Measurements from ENCODE around the gene CETP. TPM values are rescaled to one million over a fixed set of nuclear protein-coding genes. Genes with fewer than 3 reads are reported as not detected.

The CETP gene
- total RNA-seq, 1 donor = not detected

- peak overlapping the region; percentile 1 for H3K4me3 ChIP-seq (ENCODE audit: low read depth, low read length)
- peak; percentile 47 for DNase-seq (ENCODE audit: low read depth)
- TF ChIP-seq CTCF (IDR thresholded peaks at IDR 0.05; ENCODE audit: insufficient read depth, low read depth, low read length) = no peak
Measured at GRCh38 chr16:56936491-56936890, 25.3 kb upstream of the CETP start.

GRCh38 chr16:56936950-56937349 is 24.8 kb upstream of the CETP start:
- no peak for DNase-seq (ENCODE audit: low read depth)
- H3K4me3 ChIP-seq (ENCODE audit: low read depth, low read length) = peak overlapping the region; percentile 24
- no peak for TF ChIP-seq CTCF (IDR thresholded peaks at IDR 0.05; ENCODE audit: insufficient read depth, low read depth, low read length)

- DNase-seq (ENCODE audit: low read depth) = no peak
- H3K4me3 ChIP-seq (ENCODE audit: low read depth, low read length) = no peak overlapping the region
- no peak for TF ChIP-seq CTCF (IDR thresholded peaks at IDR 0.05; ENCODE audit: insufficient read depth, low read depth, low read length)
Measured at GRCh38 chr16:56938664-56939513, 22.9 kb upstream of the CETP start.

GRCh38 chr16:56939801-56940200 is 21.9 kb upstream of the CETP start:
- no peak for TF ChIP-seq CTCF (IDR thresholded peaks at IDR 0.05; ENCODE audit: insufficient read depth, low read depth, low read length)
- DNase-seq (ENCODE audit: low read depth) = no peak
- no peak overlapping the region for H3K4me3 ChIP-seq (ENCODE audit: low read depth, low read length)

GRCh38 chr16:56941092-56941491 is 20.7 kb upstream of the CETP start:
- H3K4me3 ChIP-seq (ENCODE audit: low read depth, low read length) = no peak overlapping the region
- no peak for TF ChIP-seq CTCF (IDR thresholded peaks at IDR 0.05; ENCODE audit: insufficient read depth, low read depth, low read length)
- no peak for DNase-seq (ENCODE audit: low read depth)

- H3K4me3 ChIP-seq (ENCODE audit: low read depth, low read length) = no peak overlapping the region
- no peak for TF ChIP-seq CTCF (IDR thresholded peaks at IDR 0.05; ENCODE audit: insufficient read depth, low read depth, low read length)
- DNase-seq (ENCODE audit: low read depth) = no peak
Measured at GRCh38 chr16:56941856-56942331, 19.9 kb upstream of the CETP start.

All from fibroblast of villous mesenchyme (primary cell).